T-helper 17 cell (primary cell): Measurements from ENCODE around the gene NKD1. TPM values are rescaled to one million over a fixed set of nuclear protein-coding genes. Genes with fewer than 3 reads are reported as not detected.

Experiments used
- ATAC-seq: fragments of 150-1000 bp; cut with Tn5 transposase; 2 replicates; pipeline ENCODE4 v1.10.0; 2021; ENCODE audit warnings: mild to moderate bottlenecking, moderate library complexity
- DNase-seq, 3 donors: peaks; one replicate each; pipeline versions ENCODE4 v3.0.0 to v3.0.0-alpha.2; 2020 to 2021
- H3K9me3 ChIP-seq: one replicate; pipeline ENCODE4 v1.7.0; 2013; ENCODE audit warnings: low read length, mild to moderate bottlenecking; ENCODE audit not compliant: control insufficient read depth, poor library complexity, severe bottlenecking
- H3K27ac Mint-ChIP-seq: one replicate; pipeline ENCODE4 v1.8.0; 2022; ENCODE audit warnings: mild to moderate bottlenecking, moderate library complexity, mixed read lengths
- H3K27me3 Mint-ChIP-seq: one replicate; pipeline ENCODE4 v1.8.0; 2022; ENCODE audit warnings: mixed read lengths
- H3K36me3 Mint-ChIP-seq: one replicate; pipeline ENCODE4 v1.8.0; 2022; ENCODE audit warnings: low read depth, mixed read lengths
- H3K4me1 Mint-ChIP-seq: one replicate; pipeline ENCODE4 v1.8.0; 2022; ENCODE audit warnings: mild to moderate bottlenecking, mixed read lengths
- H3K4me3 Mint-ChIP-seq: one replicate; pipeline ENCODE4 v1.8.0; 2022; ENCODE audit warnings: mild to moderate bottlenecking, moderate library complexity, mixed read lengths
- total RNA-seq, 4 donors: library from RNA in 2 of 4; stranded (reverse) in 2 of 4; gene quantifications; one replicate each; pipeline ENCODE4 v1.2.3 and lab custom pipeline; 2022 to 2026

Gene NKD1
- total RNA-seq, 2 donors from 2014 or later = 1.5 to 2.8 TPM

GRCh38 chr16:50638816-50639670, 90.8 kb downstream of the NKD1 start:
- H3K27me3 Mint-ChIP-seq = no peaks in the 10 kb centered on the region
- H3K36me3 Mint-ChIP-seq = peaks cover 4% of the 10 kb centered on the region
- H3K4me3 Mint-ChIP-seq = no peak overlapping the region
- peaks cover 6% of the 10 kb centered on the region for H3K4me1 Mint-ChIP-seq
- no peak overlapping the region for H3K27ac Mint-ChIP-seq
- no peak for ATAC-seq
- DNase-seq = no peak
- no peaks in the 10 kb centered on the region for H3K9me3 ChIP-seq

GRCh38 chr16:50640391-50640790, 92.2 kb downstream of the NKD1 start:
- no peaks in the 10 kb centered on the region for H3K9me3 ChIP-seq

GRCh38 chr16:50640919-50641817, 93.0 kb downstream of the NKD1 start:
- ATAC-seq (no peak), DNase-seq (no peak)
- H3K27me3 Mint-ChIP-seq = no peaks in the 10 kb centered on the region
- H3K36me3 Mint-ChIP-seq = no peaks in the 10 kb centered on the region
- no peak overlapping the region for H3K27ac Mint-ChIP-seq
- no peak overlapping the region for H3K4me3 Mint-ChIP-seq
- H3K4me1 Mint-ChIP-seq = peaks cover 8% of the 10 kb centered on the region
- H3K9me3 ChIP-seq = no peaks in the 10 kb centered on the region

More at GRCh38 chr16:50640391-50640790, 92.2 kb downstream of the NKD1 start:
- Mint-ChIP-seq H3K4me1 (peaks cover 10% of the 10 kb centered on the region), H3K27ac (no peak overlapping the region), H3K36me3 (no peaks in the 10 kb centered on the region), H3K27me3 (no peaks in the 10 kb centered on the region), H3K4me3 (no peak overlapping the region)
- ATAC-seq (no peak), DNase-seq (no peak)

GRCh38 chr16:50641818-50642187, 93.6 kb downstream of the NKD1 start:
- H3K9me3 ChIP-seq = no peaks in the 10 kb centered on the region
- no peak for ATAC-seq
- H3K36me3 Mint-ChIP-seq = no peaks in the 10 kb centered on the region
- H3K4me1 Mint-ChIP-seq = peaks cover 8% of the 10 kb centered on the region
- no peaks in the 10 kb centered on the region for H3K27me3 Mint-ChIP-seq
- H3K27ac Mint-ChIP-seq = no peak overlapping the region
- DNase-seq = no peak
- H3K4me3 Mint-ChIP-seq = no peak overlapping the region

GRCh38 chr16:50642349-50642748, 94.2 kb downstream of the NKD1 start:
- H3K27ac Mint-ChIP-seq = no peak overlapping the region
- no peaks in the 10 kb centered on the region for H3K36me3 Mint-ChIP-seq
- DNase-seq (no peak), ATAC-seq (no peak)
- peaks cover 7% of the 10 kb centered on the region for H3K4me1 Mint-ChIP-seq
- no peaks in the 10 kb centered on the region for H3K9me3 ChIP-seq
- no peaks in the 10 kb centered on the region for H3K27me3 Mint-ChIP-seq
- H3K4me3 Mint-ChIP-seq = no peak overlapping the region

GRCh38 chr16:50643192-50643591, 95.0 kb downstream of the NKD1 start:
- no peak overlapping the region for H3K4me3 Mint-ChIP-seq
- no peaks in the 10 kb centered on the region for H3K27me3 Mint-ChIP-seq
- H3K4me1 Mint-ChIP-seq = peaks cover 5% of the 10 kb centered on the region
- no peaks in the 10 kb centered on the region for H3K9me3 ChIP-seq
- no peak overlapping the region for H3K27ac Mint-ChIP-seq
- ATAC-seq (no peak), DNase-seq (no peak)
- no peaks in the 10 kb centered on the region for H3K36me3 Mint-ChIP-seq

GRCh38 chr16:50644245-50644644, 96.0 kb downstream of the NKD1 start:
- DNase-seq (no peak), ATAC-seq (no peak)
- H3K4me3 Mint-ChIP-seq = no peak overlapping the region
- no peaks in the 10 kb centered on the region for H3K27me3 Mint-ChIP-seq
- H3K36me3 Mint-ChIP-seq = no peaks in the 10 kb centered on the region
- no peak overlapping the region for H3K27ac Mint-ChIP-seq
- peaks cover 5% of the 10 kb centered on the region for H3K4me1 Mint-ChIP-seq
- H3K9me3 ChIP-seq = no peaks in the 10 kb centered on the region

- H3K4me1 Mint-ChIP-seq = peaks cover 5% of the 10 kb centered on the region
- DNase-seq = no peak
- ATAC-seq = peak; percentile 62
- no peaks in the 10 kb centered on the region for H3K27me3 Mint-ChIP-seq
- no peaks in the 10 kb centered on the region for H3K9me3 ChIP-seq
- no peak overlapping the region for H3K4me3 Mint-ChIP-seq
- H3K36me3 Mint-ChIP-seq = no peaks in the 10 kb centered on the region
- H3K27ac Mint-ChIP-seq = no peak overlapping the region
Observed at GRCh38 chr16:50644729-50645128, 96.5 kb downstream of the NKD1 start.

GRCh38 chr16:50645563-50646220, 97.5 kb downstream of the NKD1 start:
- H3K36me3 Mint-ChIP-seq = peaks cover 3% of the 10 kb centered on the region
- peaks cover 8% of the 10 kb centered on the region for H3K4me1 Mint-ChIP-seq
- H3K27me3 Mint-ChIP-seq = no peaks in the 10 kb centered on the region
- H3K9me3 ChIP-seq = no peaks in the 10 kb centered on the region
- DNase-seq (no peak), ATAC-seq (no peak)
- H3K4me3 Mint-ChIP-seq = no peak overlapping the region
- no peak overlapping the region for H3K27ac Mint-ChIP-seq

GRCh38 chr16:50646345-50646744, 98.1 kb downstream of the NKD1 start:
- DNase-seq (no peak), ATAC-seq (no peak)
- H3K9me3 ChIP-seq = no peaks in the 10 kb centered on the region
- H3K4me1 Mint-ChIP-seq = peaks cover 8% of the 10 kb centered on the region
- peaks cover 3% of the 10 kb centered on the region for H3K36me3 Mint-ChIP-seq
- no peak overlapping the region for H3K4me3 Mint-ChIP-seq
- H3K27ac Mint-ChIP-seq = no peak overlapping the region
- H3K27me3 Mint-ChIP-seq = no peaks in the 10 kb centered on the region

GRCh38 chr16:50651835-50652438, 103.7 kb downstream of the NKD1 start:
- Mint-ChIP-seq H3K4me1 (peaks cover 3% of the 10 kb centered on the region), H3K27ac (no peak overlapping the region), H3K4me3 (no peak overlapping the region), H3K36me3 (peaks cover 3% of the 10 kb centered on the region), H3K27me3 (no peaks in the 10 kb centered on the region)
- DNase-seq = no peak
- no peaks in the 10 kb centered on the region for H3K9me3 ChIP-seq
- no peak for ATAC-seq

GRCh38 chr16:50652836-50653425, 104.7 kb downstream of the NKD1 start:
- no peaks in the 10 kb centered on the region for H3K9me3 ChIP-seq
- Mint-ChIP-seq H3K27me3 (no peaks in the 10 kb centered on the region), H3K36me3 (peaks cover 3% of the 10 kb centered on the region), H3K4me3 (no peak overlapping the region), H3K27ac (no peak overlapping the region), H3K4me1 (peaks cover 3% of the 10 kb centered on the region)
- no peak for ATAC-seq
- no peak for DNase-seq
